Progenitor cell of endocrine pancreas (in vitro differentiated cells): ENCODE results near the gene CBARP. TPM values are rescaled to one million over a fixed set of nuclear protein-coding genes. Genes with fewer than 3 reads are reported as not detected.

Experiments used
- DNase-seq: peaks from one replicate; pipeline ENCODE4 v3.0.0; 2021; ENCODE audit warnings: low spot score; ENCODE audit not compliant: unreplicated experiment
- H3K27ac Mint-ChIP-seq: 2 replicates; pipeline ENCODE4 v1.8.0; 2021; ENCODE audit warnings: mild to moderate bottlenecking, moderate library complexity, mixed read lengths
- H3K27me3 Mint-ChIP-seq: 2 replicates; pipeline ENCODE4 v1.8.0; 2021; ENCODE audit warnings: mixed read lengths
- H3K36me3 Mint-ChIP-seq: 2 replicates; pipeline ENCODE4 v1.8.0; 2022; ENCODE audit warnings: mixed read lengths; ENCODE audit not compliant: insufficient read depth
- H3K4me1 Mint-ChIP-seq: 2 replicates; pipeline ENCODE4 v1.8.0; 2021; ENCODE audit warnings: low read depth, mixed read lengths
- H3K4me3 Mint-ChIP-seq: 2 replicates; pipeline ENCODE4 v1.8.0; 2021; ENCODE audit warnings: low read depth, mild to moderate bottlenecking, moderate library complexity, mixed read lengths
- H3K9me3 Mint-ChIP-seq: 2 replicates; pipeline ENCODE4 v1.8.0; 2021; ENCODE audit warnings: low read depth, mixed read lengths
- CTCF ChIP-seq: fragments of 200-600 bp; sonication (generic); IDR thresholded peaks from one replicate; pipeline ENCODE4 v1.5.0; 2021; ENCODE audit warnings: antibody characterized with exemption, mild to moderate bottlenecking; ENCODE audit not compliant: unreplicated experiment
- total RNA-seq: library from RNA; stranded (reverse); gene quantifications from 2 replicates; pipeline ENCODE4 v1.2.1, GENCODE V29; 2021

The CBARP gene
- total RNA-seq, 1 donor from 2014 or later, result 13.0 TPM

DNA sequence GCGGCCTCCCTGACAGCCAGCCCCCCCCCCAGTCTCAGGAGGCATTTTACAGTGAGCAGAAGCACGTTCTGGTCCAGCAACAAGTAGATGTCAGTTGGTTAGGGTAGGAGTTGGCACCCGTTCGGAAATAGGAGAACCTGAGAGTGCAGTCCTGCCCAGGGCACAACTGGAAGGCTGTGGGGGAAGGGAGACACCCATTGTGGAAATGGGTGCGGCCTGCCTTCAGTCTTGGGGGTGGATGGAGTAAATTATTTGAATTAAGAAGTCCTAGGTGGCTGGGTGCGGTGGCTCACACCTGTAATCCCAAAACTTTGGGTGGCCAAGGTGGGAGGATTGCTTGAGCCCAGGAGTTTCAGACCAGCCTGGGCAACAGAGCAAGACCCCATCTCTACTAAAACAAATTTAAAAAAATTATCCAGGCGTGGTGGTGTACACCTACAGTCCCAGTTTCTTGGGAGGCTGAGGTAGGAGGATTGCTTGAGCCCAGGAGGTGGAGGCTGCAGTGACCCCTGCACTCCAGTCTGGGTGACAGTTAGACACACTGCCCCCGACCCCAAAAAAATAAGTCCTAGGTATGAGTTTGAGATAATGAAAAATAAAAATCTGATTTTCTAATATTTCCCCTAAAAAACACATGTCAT, 32.5 kb upstream of the CBARP start:
- peak overlapping the region; percentile 95 for H3K27ac Mint-ChIP-seq
- H3K4me1 Mint-ChIP-seq, result peaks cover 44% of the 10 kb centered on the region
- H3K4me3 Mint-ChIP-seq, result peak overlapping the region; percentile 82
- H3K27me3 Mint-ChIP-seq, result peaks cover 9% of the 10 kb centered on the region
- DNase-seq, result no peak
- no peaks in the 10 kb centered on the region for H3K9me3 Mint-ChIP-seq
- no peak for TF ChIP-seq CTCF
- H3K36me3 Mint-ChIP-seq, result peaks cover 24% of the 10 kb centered on the region

DNA sequence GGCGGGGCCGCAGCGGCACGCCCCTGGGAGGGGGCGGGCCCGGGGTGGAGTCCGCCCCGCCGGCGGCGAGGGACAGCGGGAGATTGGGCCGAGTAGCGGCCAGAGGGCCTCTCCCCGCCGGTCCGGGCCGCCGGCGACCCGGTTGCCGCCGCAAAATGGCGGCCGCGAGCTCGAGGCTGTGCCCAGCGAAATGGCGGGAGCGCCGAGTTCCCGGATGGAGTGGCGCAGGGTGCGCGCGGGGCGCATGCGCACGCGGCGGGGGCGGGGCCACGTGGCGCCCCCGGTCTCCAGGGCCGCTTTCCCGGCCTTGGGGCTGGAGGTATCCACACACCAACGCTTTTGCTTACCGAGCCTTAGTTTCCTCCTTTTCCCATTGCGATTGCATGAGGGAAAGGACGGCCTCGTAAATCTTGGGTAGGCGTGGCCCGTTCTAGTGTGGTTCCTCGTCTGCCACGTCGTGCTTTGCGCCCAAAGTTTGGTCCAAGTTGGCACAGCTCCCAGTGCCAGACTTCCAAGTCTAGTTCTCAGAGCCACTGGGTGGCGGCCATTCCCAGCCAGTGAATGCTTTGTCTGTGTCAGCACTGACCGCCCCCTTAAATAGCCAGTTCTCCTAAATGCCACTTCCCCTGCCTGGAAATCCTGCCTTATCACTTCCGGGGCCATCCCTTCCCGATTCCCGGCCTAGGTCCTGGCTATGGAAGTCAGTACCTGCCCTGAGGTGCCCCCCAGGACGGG, 31.8 kb upstream of the CBARP start:
- Mint-ChIP-seq H3K27me3 (peaks cover 9% of the 10 kb centered on the region), H3K36me3 (peaks cover 24% of the 10 kb centered on the region), H3K4me3 (peak overlapping the region; percentile 82), H3K4me1 (peaks cover 48% of the 10 kb centered on the region), H3K27ac (peak overlapping the region; percentile 95), H3K9me3 (no peaks in the 10 kb centered on the region)
- TF ChIP-seq CTCF, result no peak
- peak; percentile 77 for DNase-seq

DNA sequence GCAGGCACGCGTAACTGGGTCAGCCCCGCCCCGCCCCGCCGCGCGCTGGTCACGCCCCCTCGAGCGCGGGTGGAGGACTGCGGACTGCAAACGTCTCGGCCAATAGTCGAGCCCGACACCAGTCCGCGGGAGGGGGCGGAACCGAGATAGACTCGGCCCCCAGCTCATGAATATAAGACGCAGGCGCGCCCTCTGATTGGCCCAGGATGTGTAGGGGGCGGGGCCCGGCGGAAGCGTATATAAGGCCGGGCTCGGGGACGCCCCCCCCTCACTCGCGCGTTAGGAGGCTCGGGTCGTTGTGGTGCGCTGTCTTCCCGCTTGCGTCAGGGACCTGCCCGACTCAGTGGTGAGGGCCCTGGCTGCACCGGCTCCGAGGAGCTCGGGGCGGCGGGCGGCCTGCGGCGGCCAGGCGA, 31.3 kb upstream of the CBARP start, which contains the start of gene CIRBP:
Gene CIRBP (plus strand): TSS at position 268 of the 413 bp plus-strand sequence. CDS start 1,602 bp downstream, outside the sequence.
- peak; percentile 99 for DNase-seq
- H3K9me3 Mint-ChIP-seq, result no peaks in the 10 kb centered on the region
- peak within 1 kb of the TSS; percentile 82 for H3K4me3 Mint-ChIP-seq
- peaks cover 24% of the 10 kb centered on the region for H3K36me3 Mint-ChIP-seq
- H3K27me3 Mint-ChIP-seq, result peaks cover 9% of the 10 kb centered on the region
- H3K27ac Mint-ChIP-seq, result peak within 1 kb of the TSS; percentile 95
- TF ChIP-seq CTCF, result no peak
- peaks cover 48% of the 10 kb centered on the region for H3K4me1 Mint-ChIP-seq

DNA sequence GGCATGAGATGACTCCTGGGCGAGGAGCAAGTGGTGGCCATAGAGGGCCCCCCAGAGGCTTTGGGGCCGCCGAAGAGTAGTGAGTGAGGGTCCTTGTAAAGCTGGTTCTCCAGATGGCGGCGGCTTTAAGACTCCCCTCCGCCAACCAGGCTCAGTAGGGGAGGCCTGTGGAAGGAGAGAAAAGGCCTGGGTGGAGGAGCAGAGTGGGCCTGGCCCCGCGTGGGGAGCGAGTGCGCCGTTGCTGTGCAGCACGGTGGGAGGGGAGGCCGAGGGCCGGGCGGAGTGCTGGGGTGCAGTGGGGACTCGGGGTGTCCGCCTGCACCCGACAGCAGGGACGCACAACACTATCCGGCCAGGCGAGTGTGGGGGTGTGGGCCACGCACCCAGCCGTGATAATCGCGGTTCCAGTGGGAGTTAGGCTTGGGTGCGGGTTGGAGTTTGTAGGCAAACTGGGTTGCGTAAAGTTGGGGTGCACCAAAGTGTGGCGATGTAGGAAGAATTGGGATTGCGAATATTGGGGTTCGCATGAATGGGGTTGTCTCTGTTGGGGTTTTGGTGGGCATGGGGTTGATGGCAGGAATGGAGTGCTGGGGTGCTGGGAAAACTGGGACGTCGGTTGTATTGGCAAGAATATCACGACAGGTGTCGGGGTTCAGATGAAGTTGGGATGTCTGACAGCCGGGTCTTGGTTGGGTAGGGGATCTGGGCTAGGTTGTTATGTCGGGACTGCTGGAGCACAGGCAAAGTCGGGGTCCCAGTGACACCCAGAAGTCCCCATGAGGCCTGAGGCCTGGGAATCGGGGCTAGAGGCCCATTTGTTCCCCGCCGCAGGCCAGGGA, 30.6 kb upstream of the CBARP start:
- no peaks in the 10 kb centered on the region for H3K9me3 Mint-ChIP-seq
- peaks cover 18% of the 10 kb centered on the region for H3K36me3 Mint-ChIP-seq
- H3K4me1 Mint-ChIP-seq, result peaks cover 43% of the 10 kb centered on the region
- peak overlapping the region; percentile 69 for H3K27ac Mint-ChIP-seq
- no peak for TF ChIP-seq CTCF
- H3K4me3 Mint-ChIP-seq, result peak overlapping the region; percentile 70
- peaks cover 9% of the 10 kb centered on the region for H3K27me3 Mint-ChIP-seq
- DNase-seq, result no peak
